Adrenal gland (tissue), 5 donors: ENCODE results near the gene RCN1.

ENCODE experiments used
- CTCF ChIP-seq, 6 experiments: fragments of 450-650 bp in 4 of 6; fragments of 200-600 bp in 2 of 6; sonication (generic) in 1 of 6; IDR thresholded peaks; 1 replicate in 5 of 6; 2 replicates in 1 of 6; pipeline versions ENCODE4 v1.5.1 to v1.8.0; 2016 to 2021; ENCODE audit warnings: antibody characterized with exemption in 6 of 6, mild to moderate bottlenecking in 2 of 6, moderate library complexity in 1 of 6
- POLR2A ChIP-seq, 2 donors: fragments of 450-650 bp; IDR thresholded peaks; one replicate each; pipeline ENCODE4 v1.6.1; 2017; ENCODE audit warnings: antibody characterized with exemption in 2 of 2, mild to moderate bottlenecking in 2 of 2, moderate library complexity in 1 of 2
- donor health status: DM: no; HTN: no; CAD: no.

- TF ChIP-seq CTCF (IDR thresholded peaks at IDR 0.05): no peak
- TF ChIP-seq POLR2A (IDR thresholded peaks at IDR 0.05): no peak
Measured at GRCh38 chr11:32115446-32115845, 24.6 kb downstream of the RCN1 start.
